CD4-positive, alpha-beta T cell treated with Interleukin-17A for 1 hour (primary cell): ENCODE results near the gene CMA1.

ENCODE experiments used
- DNase-seq: peaks from one replicate; pipeline ENCODE4 v3.0.0-alpha.2; 2020

The CMA1 gene

GRCh38 chr14:24465368-24465767 lies 42.7 kb downstream of the CMA1 start:
- no peak for DNase-seq

- DNase-seq, result no peak
Measured at GRCh38 chr14:24463884-24464785, 43.9 kb downstream of the CMA1 start.

- no peak for DNase-seq
Measured at GRCh38 chr14:24463017-24463883, 44.8 kb downstream of the CMA1 start.

- no peak for DNase-seq
Measured at GRCh38 chr14:24461336-24461735, 46.7 kb downstream of the CMA1 start.

- no peak for DNase-seq
Measured at GRCh38 chr14:24459331-24459730, 48.7 kb downstream of the CMA1 start.

- DNase-seq, result no peak
Measured at GRCh38 chr14:24458736-24459135, 49.3 kb downstream of the CMA1 start.

GRCh38 chr14:24456980-24457379 lies 51.1 kb downstream of the CMA1 start:
- DNase-seq, result no peak
